Cardiac muscle cell (in vitro differentiated cells and primary cell): ENCODE data around the gene ACTR3. TPM values are rescaled to one million over a fixed set of nuclear protein-coding genes. Genes with fewer than 3 reads are reported as not detected.

Experiments
- DNase-seq, 2 donors: peaks; one replicate each; pipeline versions ENCODE4 v3.0.0 to v3.0.0-alpha.2; 2010 to 2017; ENCODE audit warnings: low read depth in 1 of 2, low spot score in 1 of 2
- H3K27ac ChIP-seq: fragments of 200-600 bp; sonication (generic); 2 replicates; pipeline ENCODE4 v1.5.1; 2016
- H3K27me3 ChIP-seq: fragments of 200-600 bp; sonication (generic); 2 replicates; pipeline ENCODE4 v1.6.0; 2016; ENCODE audit warnings: control low read depth
- H3K36me3 ChIP-seq: fragments of 200-600 bp; sonication (generic); 2 replicates; pipeline ENCODE4 v1.5.1; 2016; ENCODE audit warnings: control low read depth
- H3K4me1 ChIP-seq: fragments of 200-600 bp; sonication (generic); 2 replicates; pipeline ENCODE4 v1.8.1; 2017; ENCODE audit warnings: low read depth, mild to moderate bottlenecking, mixed run types
- H3K4me3 ChIP-seq: fragments of 200-600 bp; sonication (generic); 2 replicates; pipeline ENCODE4 v1.5.1; 2016; ENCODE audit warnings: mild to moderate bottlenecking
- H3K9me3 ChIP-seq: fragments of 200-600 bp; sonication (generic); 2 replicates; pipeline ENCODE4 v1.5.1; 2017; ENCODE audit warnings: low read depth, mild to moderate bottlenecking, control low read depth
- CTCF ChIP-seq: IDR thresholded peaks from 2 replicates; pipeline ENCODE4 v1.5.1; 2012; ENCODE audit warnings: low read depth, mild to moderate bottlenecking, low read length
- polyA plus RNA-seq: library from polyadenylated mRNA; unstranded; fragments of >200 nt; fragmentation: Nextera tagmentation; extraction: Ambion mirVana; gene quantifications from 2 replicates; pipeline ENCODE4 v1.2.1, GENCODE V29; 2016
- total RNA-seq: library from RNA; depleted of rRNA; stranded (reverse); fragments of >200 nt; gene quantifications from 2 replicates; pipeline ENCODE4 v1.2.3, GENCODE V29; 2016

ACTR3 gene
- total and polyA plus RNA-seq, 2 experiments from 2014 or later = 64.5 to 125 TPM

- H3K27me3 ChIP-seq = no peaks in the 10 kb centered on the region
- DNase-seq = peak in 1 of 2 donors; percentile 54
- H3K27ac ChIP-seq = no peak overlapping the region
- H3K4me1 ChIP-seq = no peaks in the 10 kb centered on the region
- no peak overlapping the region for H3K4me3 ChIP-seq
- no peaks in the 10 kb centered on the region for H3K36me3 ChIP-seq
- TF ChIP-seq CTCF = no peak
- H3K9me3 ChIP-seq = no peaks in the 10 kb centered on the region
Observed at GRCh38 chr2:113981404-113982134, 91.7 kb downstream of the ACTR3 start.

GRCh38 chr2:113985554-113986397 is 95.9 kb downstream of the ACTR3 start:
- H3K4me3 ChIP-seq = no peak overlapping the region
- no peaks in the 10 kb centered on the region for H3K9me3 ChIP-seq
- no peaks in the 10 kb centered on the region for H3K4me1 ChIP-seq
- no peaks in the 10 kb centered on the region for H3K27me3 ChIP-seq
- no peak for DNase-seq
- H3K36me3 ChIP-seq = no peaks in the 10 kb centered on the region
- no peak overlapping the region for H3K27ac ChIP-seq
- TF ChIP-seq CTCF = no peak

- Histone ChIP-seq H3K36me3 (no peaks in the 10 kb centered on the region), H3K27ac (no peak overlapping the region), H3K4me1 (no peaks in the 10 kb centered on the region), H3K27me3 (no peaks in the 10 kb centered on the region), H3K9me3 (no peaks in the 10 kb centered on the region), H3K4me3 (no peak overlapping the region)
- no peak for TF ChIP-seq CTCF
- no peak for DNase-seq
Observed at GRCh38 chr2:113986762-113987290, 96.9 kb downstream of the ACTR3 start.

GRCh38 chr2:113992090-113992489 is 102.2 kb downstream of the ACTR3 start:
- no peaks in the 10 kb centered on the region for H3K4me1 ChIP-seq
- DNase-seq = no peak
- no peak overlapping the region for H3K27ac ChIP-seq
- H3K36me3 ChIP-seq = no peaks in the 10 kb centered on the region
- H3K4me3 ChIP-seq = no peak overlapping the region
- no peaks in the 10 kb centered on the region for H3K27me3 ChIP-seq
- H3K9me3 ChIP-seq = no peaks in the 10 kb centered on the region
- no peak for TF ChIP-seq CTCF

GRCh38 chr2:113996671-113997594 is 107.0 kb downstream of the ACTR3 start:
- Histone ChIP-seq H3K9me3 (no peaks in the 10 kb centered on the region), H3K4me1 (no peaks in the 10 kb centered on the region), H3K4me3 (no peak overlapping the region), H3K27ac (no peak overlapping the region), H3K27me3 (no peaks in the 10 kb centered on the region), H3K36me3 (no peaks in the 10 kb centered on the region)
- no peak for TF ChIP-seq CTCF
- DNase-seq = no peak
